GM12878 (cell line): ENCODE measurements around the gene TESK2. TPM values are rescaled to one million over a fixed set of nuclear protein-coding genes. Genes with fewer than 3 reads are reported as not detected.

ENCODE experiments used
- ATAC-seq: fragments of 200-7000 bp; cut with Tn5 transposase; 3 replicates; pipeline ENCODE4 v1.9.1; 2020; ENCODE audit warnings: mild to moderate bottlenecking, moderate library complexity
- BruUV-seq: library from RNA; stranded (reverse); fragments of 400-500 nt; replicated peaks from 2 replicates; lab custom pipeline; 2021; lab: Mats Ljungman, UMichigan
- CTCF ChIA-PET: fragments of 300-600 bp; sonication (Branson Sonifier 250); formaldehyde crosslinking; extraction: SDS; loops from one replicate; lab custom pipeline; 2021; ENCODE audit warnings: inconsistent platforms; lab: Yijun Ruan, JAX
- POLR2A ChIA-PET: fragments of 350-600 bp; formaldehyde crosslinking; extraction: SDS; loops from one replicate; lab custom pipeline; 2021; ENCODE audit warnings: inconsistent platforms; lab: Charles Lee
- RAD21 ChIA-PET: fragments of 300-600 bp; sonication (Branson Sonifier 250); formaldehyde crosslinking; loops from one replicate; lab custom pipeline; 2023; ENCODE audit warnings: antibody characterized with exemption; ENCODE audit not compliant: unreplicated experiment; lab: Charles Lee
- SMC1A ChIA-PET: fragments of 300-600 bp; sonication (Branson Sonifier 250); formaldehyde crosslinking; loops from one replicate; lab custom pipeline; 2023; ENCODE audit not compliant: unreplicated experiment, uncharacterized antibody; lab: Charles Lee
- DNase-seq: peaks from one replicate; pipeline ENCODE4 v3.0.0-alpha.2; 2011; ENCODE audit warnings: low read depth, low spot score
- FAIRE-seq: peaks from 3 replicates; lab custom pipeline; 2011; peaks lifted over from hg19 to GRCh38; lab: Jason Lieb, UNC
- H2AFZ ChIP-seq: 2 replicates; pipeline ENCODE4 v1.6.0; 2011; ENCODE audit warnings: low read depth, low read length, control low read depth; ENCODE audit not compliant: control insufficient read depth
- H3K27ac ChIP-seq: 2 replicates; pipeline ENCODE4 v1.5.1; 2011; ENCODE audit warnings: control low read depth; ENCODE audit not compliant: control insufficient read depth, insufficient read depth
- H3K27me3 ChIP-seq, 2 experiments: replicated peaks in 1 of 2; 2 replicates each; pipeline versions ENCODE4 v1.6.0 to v1.6.1; 2011; ENCODE audit warnings: low read length in 1 of 2; ENCODE audit not compliant: control insufficient read depth in 2 of 2, insufficient read depth in 2 of 2
- H3K36me3 ChIP-seq, 2 experiments: 2 replicates each; pipeline ENCODE4 v1.5.1; 2011; ENCODE audit warnings: low read length in 1 of 2; ENCODE audit not compliant: control insufficient read depth in 2 of 2, insufficient read depth in 2 of 2
- H3K4me1 ChIP-seq: 2 replicates; pipeline ENCODE4 v1.6.1; 2011; ENCODE audit warnings: mild to moderate bottlenecking, low read length, moderate library complexity, mixed read lengths; ENCODE audit not compliant: control insufficient read depth, insufficient read depth
- H3K4me2 ChIP-seq: 2 replicates; pipeline ENCODE4 v1.6.0; 2011; ENCODE audit warnings: control low read depth; ENCODE audit not compliant: control insufficient read depth, insufficient read depth
- H3K4me3 ChIP-seq: fragments of 200-600 bp; sonication (generic); 2 replicates; pipeline ENCODE4 v1.5.1; 2016
- H3K79me2 ChIP-seq: 2 replicates; pipeline ENCODE4 v1.6.0; 2011; ENCODE audit warnings: low read length; ENCODE audit not compliant: control insufficient read depth, insufficient read depth
- H3K9ac ChIP-seq: 2 replicates; pipeline ENCODE4 v1.8.0; 2011; ENCODE audit warnings: low read length, control low read depth, mixed read lengths; ENCODE audit not compliant: control insufficient read depth, insufficient read depth
- H3K9me3 ChIP-seq: replicated peaks from 3 replicates; pipeline ENCODE4 v1.5.1; 2011; ENCODE audit warnings: mild to moderate bottlenecking, low read length; ENCODE audit not compliant: control insufficient read depth, insufficient read depth
- H4K20me1 ChIP-seq: 2 replicates; pipeline ENCODE4 v1.6.0; 2011; ENCODE audit not compliant: control insufficient read depth, insufficient read depth
- ATF7 ChIP-seq: fragments of 450-650 bp; IDR thresholded peaks from 2 replicates; pipeline ENCODE4 v1.6.1; 2016; ENCODE audit warnings: low read depth, mild to moderate bottlenecking
- BACH1 ChIP-seq: fragments of 450-650 bp; IDR thresholded peaks from 2 replicates; pipeline ENCODE4 v1.6.1; 2017; ENCODE audit warnings: mild to moderate bottlenecking, borderline replicate concordance
- BMI1 ChIP-seq: fragments of 450-650 bp; IDR thresholded peaks from 2 replicates; pipeline ENCODE4 v1.6.1; 2016; ENCODE audit warnings: mild to moderate bottlenecking, moderate library complexity, borderline replicate concordance
- DPF2 ChIP-seq: fragments of 450-650 bp; IDR thresholded peaks from 2 replicates; pipeline ENCODE4 v1.6.1; 2017; ENCODE audit warnings: mild to moderate bottlenecking
- GATAD2B ChIP-seq: fragments of 450-650 bp; conservative IDR thresholded peaks from 2 replicates; pipeline ENCODE4 v1.6.1; 2017; ENCODE audit warnings: low read depth, mild to moderate bottlenecking, moderate library complexity
- HDGF ChIP-seq: fragments of 450-650 bp; IDR thresholded peaks from 2 replicates; pipeline ENCODE4 v1.6.1; 2016; ENCODE audit warnings: antibody characterized with exemption
- JUNB ChIP-seq: IDR thresholded peaks from 2 replicates; pipeline ENCODE4 v1.6.1; 2016; ENCODE audit warnings: antibody characterized with exemption, mild to moderate bottlenecking
- MYB ChIP-seq: fragments of 150-350 bp; IDR thresholded peaks from 2 replicates; pipeline ENCODE4 v1.6.1; 2014; ENCODE audit warnings: mild to moderate bottlenecking, low read depth, low read length, borderline replicate concordance
- NBN ChIP-seq: fragments of 450-650 bp; IDR thresholded peaks from 2 replicates; pipeline ENCODE4 v1.6.1; 2016
- NR2C1 ChIP-seq: fragments of 450-650 bp; IDR thresholded peaks from 2 replicates; pipeline ENCODE4 v1.6.1; 2017; ENCODE audit warnings: antibody characterized with exemption, mild to moderate bottlenecking, moderate library complexity
- PML ChIP-seq: IDR thresholded peaks from 2 replicates; pipeline ENCODE4 v1.6.1; 2012; ENCODE audit warnings: low read length, inconsistent platforms
- SMARCA5 ChIP-seq: fragments of 450-650 bp; IDR thresholded peaks from 2 replicates; pipeline ENCODE4 v1.6.1; 2017; ENCODE audit warnings: mild to moderate bottlenecking
- YY1 ChIP-seq: IDR thresholded peaks from 2 replicates; pipeline ENCODE4 v1.6.1; 2011; ENCODE audit warnings: low read depth, mild to moderate bottlenecking, low read length
- ZNF384 ChIP-seq: IDR thresholded peaks from 2 replicates; pipeline ENCODE4 v1.6.1; 2012; ENCODE audit warnings: low read depth, mild to moderate bottlenecking, low read length, improper control_type of control experiment, borderline replicate concordance
- WGBS: methylation state at CpG from one replicate; pipeline ENCODE4 v1.1.6; 2016; ENCODE audit warnings: low lambda C conversion rate; ENCODE audit not compliant: insufficient replicate concordance, insufficient coverage; ENCODE audit errors: missing lambda C conversion rate; 5-methylcytosine and 5-hydroxymethylcytosine counted together
- in situ Hi-C: fragments of 300-500 bp; cut with MboI; formaldehyde crosslinking; loops from 9 replicates; pipeline ENCODE4 v1.14.3; 2018; ENCODE audit warnings: mixed read lengths
- intact Hi-C: fragments of 100-400 bp; cut with micrococcal nuclease; formaldehyde crosslinking; loops from one replicate; pipeline ENCODE4 v1.14.2; 2022; ENCODE audit not compliant: unreplicated experiment
- polyA plus RNA-seq, 11 experiments: library from polyadenylated mRNA; depleted of rRNA in 4 of 11; unstranded in 6 of 11; stranded (reverse) in 5 of 11; fragments of >200 nt; fragmentation: Nextera tagmentation in 4 of 11; fragmentation: Illumina TruSeq in 1 of 11; extraction: Ambion mirVana in 4 of 11; extraction: Trizol in 1 of 11; gene quantifications; 1 replicate in 1 of 11; 2 replicates in 10 of 11; pipeline versions ENCODE4 v1.2.1 to v1.2.3, GENCODE V29; 2011 to 2016; ENCODE audit warnings: inconsistent platforms in 2 of 11, missing spikeins in 2 of 11, low read depth in 1 of 11
- total RNA-seq, 4 experiments: library from RNA; depleted of rRNA in 3 of 4; stranded (reverse); fragments of >200 nt in 3 of 4; fragmentation: Illumina TruSeq in 1 of 4; extraction: Trizol in 1 of 4; gene quantifications; 2 replicates each; pipeline versions ENCODE4 v1.2.1 to v1.2.3, GENCODE V29; 2013 to 2021
- TF ChIP-seq, protein P1 (sequence below): fragments of 450-650 bp; IDR thresholded peaks from 2 replicates; pipeline ENCODE4 v1.6.1; 2017; ENCODE audit warnings: low read depth, mild to moderate bottlenecking, moderate library complexity
- TF ChIP-seq, protein P2 (sequence below): fragments of 450-650 bp; IDR thresholded peaks from 2 replicates; pipeline ENCODE4 v1.6.1; 2017; ENCODE audit warnings: mild to moderate bottlenecking, moderate library complexity
- TF ChIP-seq, protein P3 (sequence below): fragments of 450-650 bp; IDR thresholded peaks from 2 replicates; pipeline ENCODE4 v1.6.1; 2014; ENCODE audit warnings: mild to moderate bottlenecking

The TESK2 gene
- total and polyA plus RNA-seq, 10 of the 15 experiments (the other 5 are each of a cell fraction or from before 2014, with no cell fraction given), result 2.2 to 10.0 (median 5.7) TPM

DNA sequence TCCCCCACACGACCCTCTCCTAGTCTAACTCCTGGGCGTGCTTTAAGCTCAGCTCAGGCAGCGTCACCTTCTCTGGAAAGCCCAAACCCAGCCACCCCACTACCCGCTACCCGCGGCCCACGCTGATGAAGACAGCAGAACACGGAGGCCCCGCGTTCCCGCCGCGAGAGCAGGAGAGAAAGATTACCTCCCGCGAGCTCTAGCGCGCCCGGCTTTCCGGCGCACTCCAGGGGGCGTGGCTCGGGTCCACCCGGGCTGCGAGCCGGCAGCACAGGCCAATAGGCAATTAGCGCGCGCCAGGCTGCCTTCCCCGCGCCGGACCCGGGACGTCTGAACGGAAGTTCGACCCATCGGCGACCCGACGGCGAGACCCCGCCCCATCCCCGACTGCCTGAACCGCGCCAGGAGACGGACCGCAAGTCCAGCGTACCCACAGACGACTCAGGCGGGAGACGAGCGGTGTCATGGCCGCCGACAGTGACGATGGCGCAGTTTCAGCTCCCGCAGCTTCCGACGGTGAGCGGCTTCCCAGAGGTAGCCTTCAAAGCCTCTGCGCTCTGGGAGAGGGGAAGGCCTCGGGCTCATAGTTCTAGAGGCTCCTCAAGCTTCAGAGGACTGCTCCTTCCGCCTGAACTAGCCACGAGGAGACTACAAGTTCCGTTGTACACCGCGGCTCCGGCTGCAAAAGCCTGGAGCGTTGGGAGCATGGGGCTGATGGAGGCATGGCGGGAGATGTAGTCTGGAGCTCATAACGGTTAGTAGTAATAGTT is 151.0 kb downstream of the TESK2 start, which contains the start of the genes MUTYH and TOE1:
Gene MUTYH, minus strand, starts transcription at position 652 of the 770 bp plus-strand sequence. CDS start 5,935 bp downstream, outside the sequence.
Gene TOE1, plus strand, starts transcription at position 382 of the 770 bp plus-strand sequence. Its CDS starts 83 bp downstream, at position 465.
- ChIA-PET POLR2A (interaction anchor here (0.5 to 5.4 kb wide), 30 partner anchors 8 to 1131 kb away, joined by 3 to 98 read pairs (median 5); partner anchors contain the start of genes AKR1A1, CCDC163, EIF2B3 and GPBP1L1), SMC1A (interaction anchor here (0.6 to 7.9 kb wide), 26 partner anchors 8 to 328 kb away, joined by 3 to 73 read pairs (median 6); partner anchors contain the start of genes CCDC163, HPDL, MMACHC and TESK2), RAD21 (interaction anchor here (0.5 to 4.1 kb wide), 32 partner anchors 8 to 618 kb away, joined by 3 to 83 read pairs (median 4); partner anchors contain the start of genes CCDC163, HECTD3, HPDL and MMACHC), CTCF (interaction anchor here (0.6 to 6.6 kb wide), 22 partner anchors 13 to 328 kb away, joined by 3 to 94 read pairs (median 6); partner anchors contain the start of genes CCDC163, HECTD3, HPDL and MMACHC)
- FAIRE-seq (peak; percentile 89), ATAC-seq (peak; percentile 92), DNase-seq (peak; percentile 73)
- no TSS peak for BruUV-seq
- Histone ChIP-seq H3K4me1 (peaks cover 11% of the 10 kb centered on the region), H3K79me2 (peaks cover 38% of the 10 kb centered on the region), H3K4me2 (peak within 1 kb of the TSS; percentile 95), H3K27ac (peak within 1 kb of the TSS; percentile 93), H3K27me3 (no peaks in the 10 kb centered on the region), H3K36me3 (peaks cover 19 to 25% of the 10 kb centered on the region in 2 experiments), H3K9ac (peak within 1 kb of the TSS; percentile 98), H3K4me3 (peak within 1 kb of the TSS; percentile 71), H3K9me3 (no peaks in the 10 kb centered on the region), H4K20me1 (no peaks in the 10 kb centered on the region), H2AFZ (peak within 1 kb of the TSS; percentile 81)
- intact Hi-C loops (loop anchor here (1.0 to 5.0 kb wide), 4 partner anchors 36 to 347 kb away; partner anchors contain the start of genes CCDC163, GPBP1L1, HECTD3 and MMACHC), in situ Hi-C loops (no loop called here)
- WGBS, result 1% methylated on average over 69 of the region's 70 CpGs
- TF ChIP-seq ATF7 (peak; percentile 20), PML (peak; percentile 81; the same call in 1 of the 2 replicates), NR2C1 (peak; percentile 71), ZNF384 (no peak), SMARCA5 (peak; percentile 91), HDGF (peak; percentile 69), DPF2 (peak; percentile 75), MYB (no peak; the same call in 1 of the 2 replicates), GATAD2B (peak; percentile 74), YY1 (peak; percentile 94), BMI1 (no peak), JUNB (no peak), NBN (peak; percentile 81; the same call in 1 of the 2 replicates), BACH1 (peak; percentile 76)
- TF ChIP-seq, protein P1, sequence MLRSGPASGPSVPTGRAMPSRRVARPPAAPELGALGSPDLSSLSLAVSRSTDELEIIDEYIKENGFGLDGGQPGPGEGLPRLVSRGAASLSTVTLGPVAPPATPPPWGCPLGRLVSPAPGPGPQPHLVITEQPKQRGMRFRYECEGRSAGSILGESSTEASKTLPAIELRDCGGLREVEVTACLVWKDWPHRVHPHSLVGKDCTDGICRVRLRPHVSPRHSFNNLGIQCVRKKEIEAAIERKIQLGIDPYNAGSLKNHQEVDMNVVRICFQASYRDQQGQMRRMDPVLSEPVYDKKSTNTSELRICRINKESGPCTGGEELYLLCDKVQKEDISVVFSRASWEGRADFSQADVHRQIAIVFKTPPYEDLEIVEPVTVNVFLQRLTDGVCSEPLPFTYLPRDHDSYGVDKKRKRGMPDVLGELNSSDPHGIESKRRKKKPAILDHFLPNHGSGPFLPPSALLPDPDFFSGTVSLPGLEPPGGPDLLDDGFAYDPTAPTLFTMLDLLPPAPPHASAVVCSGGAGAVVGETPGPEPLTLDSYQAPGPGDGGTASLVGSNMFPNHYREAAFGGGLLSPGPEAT, result peak; percentile 56
- TF ChIP-seq, protein P2, sequence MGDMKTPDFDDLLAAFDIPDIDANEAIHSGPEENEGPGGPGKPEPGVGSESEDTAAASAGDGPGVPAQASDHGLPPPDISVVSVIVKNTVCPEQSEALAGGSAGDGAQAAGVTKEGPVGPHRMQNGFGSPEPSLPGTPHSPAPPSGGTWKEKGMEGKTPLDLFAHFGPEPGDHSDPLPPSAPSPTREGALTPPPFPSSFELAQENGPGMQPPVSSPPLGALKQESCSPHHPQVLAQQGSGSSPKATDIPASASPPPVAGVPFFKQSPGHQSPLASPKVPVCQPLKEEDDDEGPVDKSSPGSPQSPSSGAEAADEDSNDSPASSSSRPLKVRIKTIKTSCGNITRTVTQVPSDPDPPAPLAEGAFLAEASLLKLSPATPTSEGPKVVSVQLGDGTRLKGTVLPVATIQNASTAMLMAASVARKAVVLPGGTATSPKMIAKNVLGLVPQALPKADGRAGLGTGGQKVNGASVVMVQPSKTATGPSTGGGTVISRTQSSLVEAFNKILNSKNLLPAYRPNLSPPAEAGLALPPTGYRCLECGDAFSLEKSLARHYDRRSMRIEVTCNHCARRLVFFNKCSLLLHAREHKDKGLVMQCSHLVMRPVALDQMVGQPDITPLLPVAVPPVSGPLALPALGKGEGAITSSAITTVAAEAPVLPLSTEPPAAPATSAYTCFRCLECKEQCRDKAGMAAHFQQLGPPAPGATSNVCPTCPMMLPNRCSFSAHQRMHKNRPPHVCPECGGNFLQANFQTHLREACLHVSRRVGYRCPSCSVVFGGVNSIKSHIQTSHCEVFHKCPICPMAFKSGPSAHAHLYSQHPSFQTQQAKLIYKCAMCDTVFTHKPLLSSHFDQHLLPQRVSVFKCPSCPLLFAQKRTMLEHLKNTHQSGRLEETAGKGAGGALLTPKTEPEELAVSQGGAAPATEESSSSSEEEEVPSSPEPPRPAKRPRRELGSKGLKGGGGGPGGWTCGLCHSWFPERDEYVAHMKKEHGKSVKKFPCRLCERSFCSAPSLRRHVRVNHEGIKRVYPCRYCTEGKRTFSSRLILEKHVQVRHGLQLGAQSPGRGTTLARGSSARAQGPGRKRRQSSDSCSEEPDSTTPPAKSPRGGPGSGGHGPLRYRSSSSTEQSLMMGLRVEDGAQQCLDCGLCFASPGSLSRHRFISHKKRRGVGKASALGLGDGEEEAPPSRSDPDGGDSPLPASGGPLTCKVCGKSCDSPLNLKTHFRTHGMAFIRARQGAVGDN, result 0 out of 2 replicates have a peak, but pooled peaks have one; percentile 42
- TF ChIP-seq, protein P3, sequence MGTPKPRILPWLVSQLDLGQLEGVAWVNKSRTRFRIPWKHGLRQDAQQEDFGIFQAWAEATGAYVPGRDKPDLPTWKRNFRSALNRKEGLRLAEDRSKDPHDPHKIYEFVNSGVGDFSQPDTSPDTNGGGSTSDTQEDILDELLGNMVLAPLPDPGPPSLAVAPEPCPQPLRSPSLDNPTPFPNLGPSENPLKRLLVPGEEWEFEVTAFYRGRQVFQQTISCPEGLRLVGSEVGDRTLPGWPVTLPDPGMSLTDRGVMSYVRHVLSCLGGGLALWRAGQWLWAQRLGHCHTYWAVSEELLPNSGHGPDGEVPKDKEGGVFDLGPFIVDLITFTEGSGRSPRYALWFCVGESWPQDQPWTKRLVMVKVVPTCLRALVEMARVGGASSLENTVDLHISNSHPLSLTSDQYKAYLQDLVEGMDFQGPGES, result 0 out of 2 replicates have a peak, but pooled peaks have one; percentile 31
